ENCODE results near the gene MORC3.

GRCh38 chr21:36396325-36396724, 76.3 kb downstream of the MORC3 start:
- no peak for TF ChIP-seq CTCF (IDR thresholded peaks at IDR 0.05)
- TF ChIP-seq EZH2phosphoT487 (IDR thresholded peaks at IDR 0.05) = no peak
- no peak for TF ChIP-seq EZH2 (IDR thresholded peaks at IDR 0.05)

Data from neural progenitor cell (in vitro differentiated cells).